Endothelial cell of umbilical vein (primary cell): ENCODE results near the gene ADRM1.

Experiments
- CTCF ChIP-seq, 2 donors: IDR thresholded peaks; 1 replicate in 1 of 2; 2 replicates in 1 of 2; pipeline ENCODE4 v1.5.1; 2011; ENCODE audit warnings: low read length in 2 of 2, mild to moderate bottlenecking in 2 of 2, moderate library complexity in 2 of 2, control low read depth in 1 of 2, inconsistent platforms in 1 of 2, low read depth in 1 of 2; ENCODE audit not compliant: insufficient read depth in 1 of 2; ENCODE audit errors: extremely low read depth in 1 of 2
- EZH2 ChIP-seq: IDR thresholded peaks from 2 replicates; pipeline ENCODE4 v1.6.1; 2012; ENCODE audit warnings: borderline replicate concordance, low read depth, mild to moderate bottlenecking, moderate library complexity, low read length, inconsistent platforms; ENCODE audit not compliant: severe bottlenecking
- GATA2 ChIP-seq: IDR thresholded peaks from 2 replicates; pipeline ENCODE4 v1.7.0; 2011; ENCODE audit warnings: low read depth, mild to moderate bottlenecking, moderate library complexity, mixed read lengths, low read length; ENCODE audit not compliant: insufficient read length, insufficient read depth
- JUN ChIP-seq: IDR thresholded peaks from 2 replicates; pipeline ENCODE4 v1.6.1; 2011; ENCODE audit warnings: borderline replicate concordance, low read depth; ENCODE audit not compliant: insufficient read length, insufficient read depth
- MAX ChIP-seq: IDR thresholded peaks from 2 replicates; pipeline ENCODE4 v1.6.1; 2011; ENCODE audit not compliant: insufficient read depth, insufficient read length
- MYC ChIP-seq: IDR thresholded peaks from one replicate; pipeline ENCODE4 v1.6.1; 2011; ENCODE audit warnings: mild to moderate bottlenecking, low read depth, low read length
- POLR2A ChIP-seq: IDR thresholded peaks from 2 replicates; pipeline ENCODE4 v1.6.1; 2012; ENCODE audit warnings: low read depth, mild to moderate bottlenecking, control low read depth, low read length
- POLR2AphosphoS5 ChIP-seq: IDR thresholded peaks from 2 replicates; pipeline ENCODE4 v1.6.1; 2012; ENCODE audit warnings: low read depth, mild to moderate bottlenecking, control low read depth, low read length, moderate library complexity; ENCODE audit not compliant: insufficient read depth

GRCh38 chr20:62274332-62274950, 28.4 kb upstream of the ADRM1 start:
- TF ChIP-seq CTCF (IDR thresholded peaks at IDR 0.05; ENCODE audit: extremely low read depth in 1 of 2, insufficient read depth in 1 of 2, low read depth in 1 of 2, low read length in 2 of 2) (no peak), POLR2A (no peak), EZH2 (no peak), POLR2AphosphoS5 (no peak), MAX (no peak), MYC (no peak), JUN (no peak), GATA2 (no peak)
